ENCODE measurements around the gene MYADM. TPM values are rescaled to one million over a fixed set of nuclear protein-coding genes. Genes with fewer than 3 reads are reported as not detected.

The MYADM gene
- total and polyA plus RNA-seq, 2 of the 13 experiments (the other 11 are each of a cell fraction or from before 2014, with no cell fraction given), result 19.9 to 38.1 TPM

GRCh38 chr19:53879140-53880081, 11.7 kb downstream of the MYADM start (continued):
- TF ChIP-seq SALL1 (CRISPR knock-in tag; IDR thresholded peaks at IDR 0.05), result peak; percentile 48; the same call in 1 of the 2 replicates
- peak; percentile 59; the same call in 1 of the 2 replicates for TF ChIP-seq NR2C2 (CRISPR knock-in tag; IDR thresholded peaks at IDR 0.05; ENCODE audit: borderline replicate concordance)
- peak; percentile 61; the same call in 1 of the 2 replicates for TF ChIP-seq GATAD1 (CRISPR knock-in tag; IDR thresholded peaks at IDR 0.05)
- peak; percentile 67 for TF ChIP-seq YY1 (IDR thresholded peaks at IDR 0.05; ENCODE audit: insufficient read depth, insufficient replicate concordance, low read depth, low read length)
- TF ChIP-seq SUZ12 (IDR thresholded peaks at IDR 0.05; ENCODE audit: low read depth, low read length), result peak; percentile 92
- peak; percentile 47; the same call in 1 of the 2 replicates for TF ChIP-seq PAXIP1 (CRISPR knock-in tag; conservative IDR thresholded peaks at IDR 0.05)
- TF ChIP-seq ZNF83 (CRISPR knock-in tag; IDR thresholded peaks at IDR 0.05; ENCODE audit: borderline replicate concordance), result no peak
- TF ChIP-seq HMGA1 (CRISPR knock-in tag; conservative IDR thresholded peaks at IDR 0.05), result no peak
- TF ChIP-seq ZNF431 (CRISPR knock-in tag; IDR thresholded peaks at IDR 0.05; ENCODE audit: borderline replicate concordance, low read depth), result no peak
- no peak for TF ChIP-seq RNF2 (conservative IDR thresholded peaks at IDR 0.05; ENCODE audit: low read depth)
- 0 out of 2 replicates have a peak, but pooled peaks have one; percentile 20 for TF ChIP-seq ZSCAN9 (CRISPR knock-in tag; IDR thresholded peaks at IDR 0.05; ENCODE audit: borderline replicate concordance)
- no peak for TF ChIP-seq ZNF367 (CRISPR knock-in tag; IDR thresholded peaks at IDR 0.05; ENCODE audit: borderline replicate concordance)
- peak; percentile 54; the same call in 1 of the 2 replicates for TF ChIP-seq KDM2A (CRISPR knock-in tag; IDR thresholded peaks at IDR 0.05; ENCODE audit: borderline replicate concordance, low read depth)
- no peak for TF ChIP-seq DDIT3 (CRISPR knock-in tag; IDR thresholded peaks at IDR 0.05)
- no peak for TF ChIP-seq NONO (IDR thresholded peaks at IDR 0.05)
- TF ChIP-seq NONO (CRISPR knock-in tag; conservative IDR thresholded peaks at IDR 0.05), result peak; percentile 75
- no peak for TF ChIP-seq ZHX2 (IDR thresholded peaks at IDR 0.05; ENCODE audit: low read depth)
- no peak for TF ChIP-seq ZHX2 (CRISPR knock-in tag; IDR thresholded peaks at IDR 0.05; ENCODE audit: borderline replicate concordance)

Data from HepG2 (cell line).